OCI-LY1 (cell line): ENCODE measurements around the gene SNAI3.

Experiments used
- H2AFZ ChIP-seq: fragments of 200-600 bp; sonication (generic), shearing (Covaris generic); 2 replicates; pipeline ENCODE4 v1.6.0; 2014; ENCODE audit warnings: antibody characterized with exemption, mild to moderate bottlenecking, low read length
- H3F3A ChIP-seq: fragments of 200-600 bp; sonication (generic), shearing (Covaris generic); 2 replicates; pipeline ENCODE4 v1.6.0; 2014; ENCODE audit warnings: mild to moderate bottlenecking, antibody characterized with exemption, low read length, moderate library complexity; ENCODE audit not compliant: insufficient read depth
- H3K27ac ChIP-seq: fragments of 200-600 bp; sonication (generic); 2 replicates; pipeline ENCODE4 v1.5.1; 2014; ENCODE audit warnings: low read length, mixed run types, mild to moderate bottlenecking, low read depth; ENCODE audit not compliant: poor library complexity, severe bottlenecking
- H3K27me3 ChIP-seq: fragments of 200-600 bp; sonication (generic); 2 replicates; pipeline ENCODE4 v1.6.0; 2014; ENCODE audit warnings: antibody characterized with exemption, mild to moderate bottlenecking, low read length, moderate library complexity; ENCODE audit not compliant: insufficient read depth
- H3K36me3 ChIP-seq: fragments of 200-600 bp; sonication (generic); 2 replicates; pipeline ENCODE4 v1.6.1; 2014; ENCODE audit warnings: mild to moderate bottlenecking, antibody characterized with exemption, low read length, moderate library complexity, mixed read lengths; ENCODE audit not compliant: insufficient read depth
- H3K4me1 ChIP-seq: fragments of 200-600 bp; sonication (generic); 2 replicates; pipeline ENCODE4 v1.5.1; 2014; ENCODE audit warnings: mild to moderate bottlenecking, low read length, moderate library complexity; ENCODE audit not compliant: insufficient read depth, severe bottlenecking
- H3K4me2 ChIP-seq: fragments of 200-600 bp; sonication (generic), shearing (Covaris generic); 2 replicates; pipeline ENCODE4 v1.6.1; 2014; ENCODE audit warnings: low read length
- H3K4me3 ChIP-seq: fragments of 200-600 bp; sonication (generic); 2 replicates; pipeline ENCODE4 v1.5.1; 2014; ENCODE audit warnings: low read length, low read depth, mild to moderate bottlenecking, mixed read lengths; ENCODE audit not compliant: poor library complexity, severe bottlenecking
- H3K79me2 ChIP-seq: fragments of 200-600 bp; shearing (Covaris generic); 2 replicates; pipeline ENCODE4 v1.6.1; 2016; ENCODE audit warnings: mixed run types, low read length, mixed read lengths; ENCODE audit not compliant: insufficient read depth
- H3K9ac ChIP-seq: fragments of 200-600 bp; sonication (generic), shearing (Covaris generic); 2 replicates; pipeline ENCODE4 v1.6.1; 2014; ENCODE audit warnings: mild to moderate bottlenecking, low read length, mixed read lengths
- H3K9me2 ChIP-seq: fragments of 200-600 bp; sonication (generic), shearing (Covaris generic); 2 replicates; pipeline ENCODE4 v1.6.1; 2014; ENCODE audit warnings: low read depth, mild to moderate bottlenecking, low read length, mixed read lengths
- H3K9me3 ChIP-seq: fragments of 200-600 bp; shearing (Covaris generic); 2 replicates; pipeline ENCODE4 v1.6.1; 2014; ENCODE audit warnings: low read length, mixed read lengths
- H4K20me1 ChIP-seq: fragments of 200-600 bp; sonication (generic), shearing (Covaris generic); 2 replicates; pipeline ENCODE4 v1.6.0; 2016; ENCODE audit warnings: mild to moderate bottlenecking, low read length; ENCODE audit not compliant: insufficient read depth
- EZH2 ChIP-seq: fragments of 200-600 bp; sonication (generic), shearing (Covaris generic); IDR thresholded peaks from 2 replicates; pipeline ENCODE4 v1.8.0; 2017; ENCODE audit warnings: borderline replicate concordance, mixed run types, mild to moderate bottlenecking, antibody characterized with exemption, low read length, moderate library complexity, mixed read lengths
- TF ChIP-seq, protein P1 (sequence below): fragments of 200-600 bp; sonication (generic), shearing (Covaris generic); IDR thresholded peaks from 2 replicates; pipeline ENCODE4 v1.5.1; 2017; ENCODE audit warnings: mild to moderate bottlenecking, antibody characterized with exemption, low read length, moderate library complexity, mixed read lengths

Gene SNAI3

DNA sequence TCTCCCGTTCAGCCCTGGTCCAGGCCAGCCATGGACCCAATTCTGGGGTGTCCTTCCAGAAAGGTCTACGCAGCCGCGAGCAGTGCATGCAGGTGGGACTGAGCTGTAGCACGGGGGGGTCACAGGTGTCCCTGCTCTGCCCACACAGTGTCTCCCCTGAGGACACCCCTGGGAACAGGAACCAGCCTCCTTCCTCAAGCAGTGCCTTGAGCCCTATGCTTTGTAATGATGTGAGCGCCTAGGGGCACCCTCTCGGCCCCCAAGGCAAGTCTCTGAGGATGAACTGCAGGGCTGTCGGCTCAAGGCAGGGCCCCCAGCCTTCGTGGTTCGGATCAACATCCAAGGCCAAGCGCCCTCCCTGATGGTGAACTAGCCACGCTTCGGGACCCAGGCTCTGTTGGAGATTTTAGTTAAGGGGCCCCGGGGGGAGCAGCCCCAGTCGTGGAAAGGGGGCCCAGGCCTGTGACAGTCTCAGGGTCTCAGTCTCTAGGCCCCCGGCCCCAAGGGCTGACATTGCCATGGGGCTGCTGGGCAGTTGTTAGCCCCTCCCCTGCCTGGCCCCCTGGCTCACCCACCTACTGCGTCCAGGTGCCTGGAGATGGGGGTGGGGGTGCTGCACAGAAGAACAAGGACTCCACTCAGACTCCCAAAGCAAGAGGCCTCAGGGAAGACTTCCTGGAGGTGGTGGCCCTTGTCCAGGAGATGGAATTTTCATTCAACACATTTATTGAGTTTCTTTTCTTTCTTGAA lies 45.6 kb downstream of the SNAI3 start:
- no peaks in the 10 kb centered on the region for H3K9me2 ChIP-seq
- H2AFZ ChIP-seq = no peak overlapping the region
- H3F3A ChIP-seq = no peaks in the 10 kb centered on the region
- TF ChIP-seq, protein P1, sequence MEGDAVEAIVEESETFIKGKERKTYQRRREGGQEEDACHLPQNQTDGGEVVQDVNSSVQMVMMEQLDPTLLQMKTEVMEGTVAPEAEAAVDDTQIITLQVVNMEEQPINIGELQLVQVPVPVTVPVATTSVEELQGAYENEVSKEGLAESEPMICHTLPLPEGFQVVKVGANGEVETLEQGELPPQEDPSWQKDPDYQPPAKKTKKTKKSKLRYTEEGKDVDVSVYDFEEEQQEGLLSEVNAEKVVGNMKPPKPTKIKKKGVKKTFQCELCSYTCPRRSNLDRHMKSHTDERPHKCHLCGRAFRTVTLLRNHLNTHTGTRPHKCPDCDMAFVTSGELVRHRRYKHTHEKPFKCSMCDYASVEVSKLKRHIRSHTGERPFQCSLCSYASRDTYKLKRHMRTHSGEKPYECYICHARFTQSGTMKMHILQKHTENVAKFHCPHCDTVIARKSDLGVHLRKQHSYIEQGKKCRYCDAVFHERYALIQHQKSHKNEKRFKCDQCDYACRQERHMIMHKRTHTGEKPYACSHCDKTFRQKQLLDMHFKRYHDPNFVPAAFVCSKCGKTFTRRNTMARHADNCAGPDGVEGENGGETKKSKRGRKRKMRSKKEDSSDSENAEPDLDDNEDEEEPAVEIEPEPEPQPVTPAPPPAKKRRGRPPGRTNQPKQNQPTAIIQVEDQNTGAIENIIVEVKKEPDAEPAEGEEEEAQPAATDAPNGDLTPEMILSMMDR = no peak
- TF ChIP-seq EZH2 = no peak
- H3K27me3 ChIP-seq = peaks cover 16% of the 10 kb centered on the region
- H3K27ac ChIP-seq = peak overlapping the region; percentile 33
- H3K4me1 ChIP-seq = peaks cover 25% of the 10 kb centered on the region
- no peaks in the 10 kb centered on the region for H3K79me2 ChIP-seq
- peaks cover 33% of the 10 kb centered on the region for H3K36me3 ChIP-seq
- no peak overlapping the region for H3K4me3 ChIP-seq
- H3K9ac ChIP-seq = no peak overlapping the region
- no peaks in the 10 kb centered on the region for H4K20me1 ChIP-seq
- H3K4me2 ChIP-seq = no peak overlapping the region
- no peaks in the 10 kb centered on the region for H3K9me3 ChIP-seq

DNA sequence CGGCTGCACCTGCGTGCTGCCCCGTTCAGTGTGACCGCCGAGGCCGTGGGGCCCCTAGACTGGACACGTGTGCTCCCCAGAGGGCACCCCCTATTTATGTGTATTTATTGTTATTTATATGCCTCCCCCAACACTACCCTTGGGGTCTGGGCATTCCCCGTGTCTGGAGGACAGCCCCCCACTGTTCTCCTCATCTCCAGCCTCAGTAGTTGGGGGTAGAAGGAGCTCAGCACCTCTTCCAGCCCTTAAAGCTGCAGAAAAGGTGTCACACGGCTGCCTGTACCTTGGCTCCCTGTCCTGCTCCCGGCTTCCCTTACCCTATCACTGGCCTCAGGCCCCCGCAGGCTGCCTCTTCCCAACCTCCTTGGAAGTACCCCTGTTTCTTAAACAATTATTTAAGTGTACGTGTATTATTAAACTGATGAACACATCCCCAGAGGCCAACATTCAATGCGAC lies 46.2 kb downstream of the SNAI3 start:
- H3K36me3 ChIP-seq = peaks cover 27% of the 10 kb centered on the region
- no peak overlapping the region for H3K4me2 ChIP-seq
- peak overlapping the region; percentile 33 for H3K27ac ChIP-seq
- no peak for TF ChIP-seq EZH2
- TF ChIP-seq, protein P1 = no peak
- no peaks in the 10 kb centered on the region for H3F3A ChIP-seq
- peaks cover 16% of the 10 kb centered on the region for H3K27me3 ChIP-seq
- no peaks in the 10 kb centered on the region for H3K9me2 ChIP-seq
- H3K4me1 ChIP-seq = peaks cover 30% of the 10 kb centered on the region
- H3K9ac ChIP-seq = no peak overlapping the region
- no peaks in the 10 kb centered on the region for H4K20me1 ChIP-seq
- H3K4me3 ChIP-seq = no peak overlapping the region
- H2AFZ ChIP-seq = no peak overlapping the region
- H3K79me2 ChIP-seq = no peaks in the 10 kb centered on the region
- H3K9me3 ChIP-seq = no peaks in the 10 kb centered on the region

DNA sequence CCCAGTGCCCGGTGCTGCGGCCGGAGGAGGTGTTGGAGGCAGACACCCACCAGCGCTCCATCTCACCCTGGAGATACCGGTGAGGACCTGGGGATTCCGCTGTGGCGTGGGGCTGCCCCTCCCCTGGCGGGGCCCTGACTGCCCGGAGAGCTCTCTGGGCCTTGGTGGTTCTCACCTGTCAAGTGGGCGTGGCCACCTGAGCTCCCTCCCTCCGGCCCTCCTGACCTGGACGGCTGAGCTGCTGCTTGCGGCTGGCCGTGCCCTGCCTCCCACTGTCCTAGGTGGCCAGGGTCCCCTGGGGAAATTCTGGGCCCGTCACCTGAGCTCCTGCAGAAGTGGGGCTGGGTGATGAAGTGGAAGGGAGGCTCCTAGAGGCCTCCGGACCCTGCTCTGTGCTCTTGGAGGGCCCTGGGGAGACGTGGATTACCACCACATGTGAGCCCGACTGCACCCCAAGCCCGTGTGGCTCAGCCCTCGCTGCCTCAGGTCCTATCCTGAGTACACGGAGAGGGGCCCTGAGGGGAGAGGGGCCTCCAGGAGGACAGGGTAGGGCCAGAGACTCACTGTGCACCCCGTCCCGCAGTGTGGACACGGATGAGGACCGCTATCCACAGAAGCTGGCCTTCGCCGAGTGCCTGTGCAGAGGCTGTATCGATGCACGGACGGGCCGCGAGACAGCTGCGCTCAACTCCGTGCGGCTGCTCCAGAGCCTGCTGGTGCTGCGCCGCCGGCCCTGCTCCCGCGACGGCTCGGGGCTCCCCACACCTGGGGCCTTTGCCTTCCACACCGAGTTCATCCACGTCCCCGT lies 46.9 kb downstream of the SNAI3 start:
- Histone ChIP-seq H3F3A (no peaks in the 10 kb centered on the region), H3K4me2 (no peak overlapping the region; the same call in 1 of the 2 replicates), H3K4me3 (no peak overlapping the region), H3K27ac (peak overlapping the region; percentile 50), H3K4me1 (peaks cover 37% of the 10 kb centered on the region), H3K36me3 (peaks cover 22% of the 10 kb centered on the region), H3K9me3 (no peaks in the 10 kb centered on the region), H3K9me2 (no peaks in the 10 kb centered on the region), H3K9ac (no peak overlapping the region; the same call in 1 of the 2 replicates), H4K20me1 (no peaks in the 10 kb centered on the region), H3K79me2 (no peaks in the 10 kb centered on the region), H3K27me3 (peaks cover 16% of the 10 kb centered on the region), H2AFZ (no peak overlapping the region)
- TF ChIP-seq EZH2 = no peak
- TF ChIP-seq, protein P1 = no peak
